ENCODE results near the gene FGG.

The FGG gene

GRCh38 chr4:154584259-154584658, 28.2 kb downstream of the FGG start:
- no peak for DNase-seq

DNA sequence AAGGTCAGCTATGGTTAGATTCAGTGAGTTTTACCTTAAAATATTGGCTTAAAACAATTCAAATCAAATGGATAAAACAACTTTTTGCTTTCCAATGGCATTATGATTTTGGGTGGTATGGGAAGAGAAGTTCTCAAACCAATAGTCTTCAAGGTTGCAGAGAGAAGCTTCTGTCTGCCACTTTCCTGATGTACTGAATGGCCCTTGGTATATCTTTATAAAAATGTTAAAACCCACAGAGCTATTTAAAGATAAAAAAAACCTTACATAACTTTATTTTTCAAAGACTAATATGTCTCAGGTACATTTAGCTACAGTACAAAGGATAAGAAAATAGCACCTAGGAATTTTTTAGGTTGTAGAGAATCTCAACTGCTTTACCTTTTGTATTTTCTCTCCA, 28.8 kb downstream of the FGG start:
- DNase-seq = no peak

DNA sequence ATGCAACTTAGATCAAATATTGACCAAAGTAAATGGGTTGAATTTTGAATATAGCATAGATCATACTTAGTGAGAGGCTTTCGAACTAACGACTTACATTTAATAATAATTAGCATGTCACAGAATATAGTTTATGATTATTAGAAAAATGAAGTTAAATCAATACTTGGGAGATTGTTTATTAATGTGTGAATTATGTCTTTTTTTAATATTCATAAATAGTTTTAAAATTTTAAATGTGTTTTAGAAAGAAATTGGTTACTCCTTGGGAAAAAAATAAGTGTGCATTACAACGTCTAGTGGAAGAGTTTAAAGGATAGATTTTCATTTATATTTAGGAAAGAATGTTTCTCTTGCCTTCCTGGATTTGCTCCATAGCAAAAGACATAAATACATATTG, 29.2 kb downstream of the FGG start:
- DNase-seq = no peak

DNA sequence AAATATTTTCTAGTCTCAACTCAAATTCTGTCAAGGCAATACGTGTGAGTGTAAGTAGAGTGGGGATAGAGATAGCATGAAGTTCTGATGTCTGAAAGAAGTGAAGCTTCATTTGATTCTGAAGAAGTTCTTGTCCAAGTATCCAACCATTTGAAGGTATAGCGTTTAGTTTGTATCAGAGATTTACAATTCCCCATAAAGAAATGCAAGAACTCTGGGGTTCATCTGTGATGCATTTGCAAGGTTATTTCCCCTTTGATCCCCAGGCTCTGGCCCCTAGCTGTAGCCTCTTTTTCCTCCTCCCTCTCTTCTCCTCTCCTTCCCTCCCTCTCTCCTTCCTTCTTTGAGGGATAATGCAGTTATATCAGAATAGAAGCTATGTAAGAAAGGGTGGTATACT, 29.7 kb downstream of the FGG start:
- no peak for DNase-seq

- DNase-seq = no peak
Observed at GRCh38 chr4:154579927-154580326, 32.5 kb downstream of the FGG start.

DNA sequence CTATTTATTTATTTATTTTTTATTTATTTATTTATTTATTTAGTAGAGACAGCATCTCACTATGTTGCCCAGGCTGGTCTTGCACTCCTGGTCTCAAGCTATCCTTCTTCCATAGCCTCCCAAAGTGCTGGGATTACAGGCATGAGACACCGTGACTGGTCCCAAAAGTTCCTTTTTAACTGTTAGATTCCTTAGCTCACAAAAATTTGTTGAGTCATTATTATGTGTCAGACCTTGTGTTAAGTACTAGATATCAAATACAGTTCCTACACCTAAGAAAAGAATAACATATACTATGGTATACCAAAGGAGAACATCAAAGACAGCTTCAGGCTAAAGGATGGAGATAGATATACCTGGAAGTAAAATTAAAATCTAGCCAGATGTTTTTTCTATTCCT, 33.5 kb downstream of the FGG start:
- no peak for DNase-seq

DNA sequence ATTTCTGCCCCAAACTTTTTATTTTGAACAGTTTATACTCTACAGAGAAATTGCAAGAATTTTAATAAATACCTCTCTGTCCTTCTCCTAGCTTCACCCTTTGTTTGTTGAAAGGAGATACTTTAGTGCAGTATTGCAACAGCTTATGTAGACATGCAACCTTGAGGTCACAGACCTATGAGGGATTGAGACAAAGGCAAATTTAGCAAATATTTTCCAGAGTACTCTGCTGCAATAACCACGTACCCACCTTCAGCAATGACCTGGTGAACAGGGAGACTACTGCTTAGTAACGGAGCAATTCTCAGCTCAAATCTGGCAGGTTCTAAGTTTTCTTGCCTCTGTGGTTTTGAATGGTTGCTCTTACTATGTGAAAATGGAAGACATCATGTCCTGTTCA, 35.1 kb downstream of the FGG start:
- no peak for DNase-seq

GRCh38 chr4:154574311-154574710, 38.1 kb downstream of the FGG start:
- no peak for DNase-seq

DNA sequence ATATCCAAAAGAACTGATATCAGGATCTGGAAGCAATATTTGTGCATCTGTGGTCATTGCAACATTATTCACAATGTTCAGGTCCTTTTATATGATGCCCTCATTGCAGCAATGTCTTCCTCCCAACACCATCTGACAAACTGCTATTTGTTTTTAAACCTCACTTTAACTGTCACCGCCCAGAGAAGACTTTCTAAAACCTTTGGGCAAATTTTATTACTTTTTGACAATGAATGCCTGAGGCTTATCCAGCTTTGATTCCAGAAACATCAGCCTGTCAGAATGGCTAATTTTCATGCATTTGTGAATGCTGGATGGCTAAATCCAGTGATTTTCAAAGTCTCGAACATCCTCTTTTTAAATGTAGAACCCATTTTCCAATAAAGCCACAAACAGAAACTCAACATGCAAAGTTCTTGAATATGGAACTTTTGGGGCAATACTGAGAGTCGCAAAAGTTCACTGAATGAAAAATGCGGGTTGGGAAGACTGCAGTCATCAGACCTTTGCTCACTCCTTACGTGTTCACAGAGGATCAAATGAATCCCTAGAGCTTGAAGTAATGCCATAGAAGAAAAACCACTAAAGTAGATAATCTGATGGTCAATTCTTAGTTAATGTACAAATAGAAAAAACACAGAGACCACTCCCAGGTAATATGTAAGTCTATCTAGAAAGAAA, 39.1 kb downstream of the FGG start:
- DNase-seq = no peak

DNA sequence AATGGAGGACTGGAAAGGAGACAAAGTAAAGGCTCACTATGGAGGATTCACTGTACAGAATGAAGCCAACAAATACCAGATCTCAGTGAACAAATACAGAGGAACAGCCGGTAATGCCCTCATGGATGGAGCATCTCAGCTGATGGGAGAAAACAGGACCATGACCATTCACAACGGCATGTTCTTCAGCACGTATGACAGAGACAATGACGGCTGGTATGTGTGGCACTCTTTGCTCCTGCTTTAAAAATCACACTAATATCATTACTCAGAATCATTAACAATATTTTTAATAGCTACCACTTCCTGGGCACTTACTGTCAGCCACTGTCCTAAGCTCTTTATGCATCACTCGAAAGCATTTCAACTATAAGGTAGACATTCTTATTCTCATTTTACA, 42.9 kb downstream of the FGG start:
- no peak for DNase-seq

DNA sequence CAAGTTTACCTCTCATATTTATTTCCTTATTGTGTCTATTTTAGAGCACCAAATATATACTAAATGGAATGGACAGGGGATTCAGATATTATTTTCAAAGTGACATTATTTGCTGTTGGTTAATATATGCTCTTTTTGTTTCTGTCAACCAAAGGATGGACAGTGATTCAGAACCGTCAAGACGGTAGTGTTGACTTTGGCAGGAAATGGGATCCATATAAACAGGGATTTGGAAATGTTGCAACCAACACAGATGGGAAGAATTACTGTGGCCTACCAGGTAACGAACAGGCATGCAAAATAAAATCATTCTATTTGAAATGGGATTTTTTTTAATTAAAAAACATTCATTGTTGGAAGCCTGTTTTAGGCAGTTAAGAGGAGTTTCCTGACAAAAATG, 43.4 kb downstream of the FGG start:
- no peak for DNase-seq

DNA sequence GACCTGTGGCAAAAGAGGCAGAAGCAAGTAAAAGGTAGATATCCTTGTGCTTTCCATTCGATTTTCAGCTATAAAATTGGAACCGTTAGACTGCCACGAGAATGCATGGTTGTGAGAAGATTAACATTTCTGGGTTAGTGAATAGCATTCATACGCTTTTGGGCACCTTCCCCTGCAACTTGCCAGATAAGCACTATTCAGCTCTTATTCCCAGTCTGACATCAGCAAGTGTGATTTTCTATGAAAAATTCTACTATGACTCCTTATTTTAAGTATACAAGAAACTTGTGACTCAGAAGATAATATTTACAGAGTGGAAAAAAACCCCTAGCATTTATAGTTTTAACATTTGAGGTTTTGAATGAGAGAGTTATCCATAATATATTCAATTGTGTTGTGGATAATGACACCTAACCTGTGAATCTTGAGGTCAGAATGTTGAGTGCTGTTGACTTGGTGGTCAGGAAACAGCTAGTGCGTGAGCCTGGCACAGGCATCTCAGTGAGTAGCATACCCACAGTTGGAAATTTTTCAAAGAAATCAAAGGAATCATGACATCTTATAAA, 45.7 kb downstream of the FGG start:
- DNase-seq = no peak

DNA sequence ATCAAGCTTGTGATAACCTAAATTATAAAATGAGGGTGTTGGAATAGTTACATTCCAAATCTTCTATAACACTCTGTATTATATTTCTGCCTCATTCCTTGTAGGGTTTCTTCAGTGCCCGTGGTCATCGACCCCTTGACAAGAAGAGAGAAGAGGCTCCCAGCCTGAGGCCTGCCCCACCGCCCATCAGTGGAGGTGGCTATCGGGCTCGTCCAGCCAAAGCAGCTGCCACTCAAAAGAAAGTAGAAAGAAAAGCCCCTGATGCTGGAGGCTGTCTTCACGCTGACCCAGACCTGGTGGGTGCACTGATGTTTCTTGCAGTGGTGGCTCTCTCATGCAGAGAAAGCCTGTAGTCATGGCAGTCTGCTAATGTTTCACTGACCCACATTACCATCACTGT, 46.8 kb downstream of the FGG start:
- DNase-seq = no peak

- no peak for DNase-seq
Observed at GRCh38 chr4:154564311-154564710, 48.1 kb downstream of the FGG start.

DNA sequence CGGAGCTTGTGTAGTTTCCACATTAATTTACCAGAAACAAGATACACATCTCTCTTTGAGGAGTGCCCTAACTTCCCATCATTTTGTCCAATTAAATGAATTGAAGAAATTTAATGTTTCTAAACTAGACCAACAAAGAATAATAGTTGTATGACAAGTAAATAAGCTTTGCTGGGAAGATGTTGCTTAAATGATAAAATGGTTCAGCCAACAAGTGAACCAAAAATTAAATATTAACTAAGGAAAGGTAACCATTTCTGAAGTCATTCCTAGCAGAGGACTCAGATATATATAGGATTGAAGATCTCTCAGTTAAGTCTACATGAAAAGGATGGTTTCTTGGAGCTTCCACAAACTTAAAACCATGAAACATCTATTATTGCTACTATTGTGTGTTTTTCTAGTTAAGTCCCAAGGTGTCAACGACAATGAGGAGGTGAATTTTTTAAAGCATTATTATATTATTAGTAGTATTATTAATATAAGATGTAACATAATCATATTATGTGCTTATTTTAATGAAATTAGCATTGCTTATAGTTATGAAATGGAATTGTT, 49.7 kb downstream of the FGG start, which contains the start of gene FGB:
Gene FGB (plus strand): TSS at position 315 of the 558 bp plus-strand sequence. CDS start 8 bp downstream, at position 323.
- DNase-seq = no peak

DNA sequence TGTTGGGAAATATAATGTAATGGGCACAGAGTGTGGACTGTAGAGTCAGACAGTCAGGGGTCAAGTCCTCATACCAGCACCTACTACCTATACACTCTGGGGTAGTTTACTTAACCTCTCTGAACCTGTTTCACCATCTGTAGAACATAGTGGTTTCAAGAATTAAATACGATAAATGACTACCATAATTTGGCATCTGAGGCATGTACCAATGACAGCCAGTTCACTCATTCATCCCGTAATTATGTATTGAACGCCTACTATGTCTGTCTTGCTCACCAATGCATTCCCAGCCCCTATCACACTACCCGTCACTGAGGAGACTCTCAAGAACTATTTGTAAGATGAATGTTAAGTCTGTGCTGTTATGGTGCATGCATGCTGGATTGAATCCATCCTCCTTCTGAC, 51.6 kb downstream of the FGG start:
- no peak for DNase-seq

DNA sequence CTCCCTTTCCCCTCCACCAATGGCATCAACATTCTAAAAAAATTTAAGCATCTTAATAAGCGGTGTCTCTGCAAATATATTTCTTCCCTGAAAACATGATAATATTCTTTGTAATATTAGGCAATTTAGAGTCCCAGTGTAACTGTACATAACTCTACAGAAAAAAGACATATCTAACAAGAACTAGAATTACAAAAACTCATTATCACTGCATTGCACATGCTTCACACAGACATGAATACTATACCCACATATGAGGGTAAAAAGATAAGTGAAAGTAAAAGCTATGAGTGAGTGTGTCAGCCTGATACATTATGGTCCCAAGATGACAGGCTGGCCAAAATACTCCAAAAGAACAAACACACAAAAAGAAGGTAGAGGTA, 52.0 kb downstream of the FGG start:
- no peak for DNase-seq

- no peak for DNase-seq
Observed at GRCh38 chr4:154559494-154560418, 52.7 kb downstream of the FGG start.

GRCh38 chr4:154559141-154559493, 53.3 kb downstream of the FGG start:
- no peak for DNase-seq
